PC-3 (cell line): ENCODE measurements around the gene STXBP5L.

Source experiments
- CTCF ChIP-seq: fragments of 300-600 bp; sonication (generic); conservative IDR thresholded peaks from 2 replicates; pipeline ENCODE4 v1.5.1; 2017; ENCODE audit warnings: antibody characterized with exemption, low read depth, mild to moderate bottlenecking, low read length
- EZH2 ChIP-seq: fragments of 300-600 bp; sonication (generic); IDR thresholded peaks from one replicate; pipeline ENCODE4 v1.6.1; 2017; ENCODE audit warnings: antibody characterized with exemption, mild to moderate bottlenecking, low read length; ENCODE audit not compliant: unreplicated experiment

GRCh38 chr3:121462565-121462964, 554.6 kb downstream of the STXBP5L start:
- TF ChIP-seq CTCF (no peak), EZH2 (no peak)
